Peyer's patch (tissue), 4 donors: Measurements from ENCODE around the gene ARHGAP24.

Experiments used
- CTCF ChIP-seq, 6 experiments: fragments of 450-650 bp in 4 of 6; fragments of 200-600 bp in 2 of 6; sonication (generic) in 1 of 6; IDR thresholded peaks; one replicate each; pipeline ENCODE4 v1.5.1; 2017 to 2019; ENCODE audit warnings: antibody characterized with exemption in 6 of 6, mild to moderate bottlenecking in 3 of 6, moderate library complexity in 1 of 6
- POLR2A ChIP-seq, 2 donors: fragments of 450-650 bp; IDR thresholded peaks; one replicate each; pipeline ENCODE4 v1.5.1; 2017; ENCODE audit warnings: antibody characterized with exemption in 2 of 2, mild to moderate bottlenecking in 2 of 2, moderate library complexity in 2 of 2

GRCh38 chr4:85606505-85606904, 131.6 kb downstream of the ARHGAP24 start:
- TF ChIP-seq CTCF (IDR thresholded peaks at IDR 0.05) (no peak), POLR2A (IDR thresholded peaks at IDR 0.05) (no peak)
